GM12878 (cell line): ENCODE results near the gene MYO7B. TPM values are rescaled to one million over a fixed set of nuclear protein-coding genes. Genes with fewer than 3 reads are reported as not detected.

Experiments
- ATAC-seq: fragments of 200-7000 bp; cut with Tn5 transposase; 3 replicates; pipeline ENCODE4 v1.9.1; 2020; ENCODE audit warnings: mild to moderate bottlenecking, moderate library complexity
- BruUV-seq: library from RNA; stranded (reverse); fragments of 400-500 nt; replicated peaks from 2 replicates; lab custom pipeline; 2021; lab: Mats Ljungman, UMichigan
- CTCF ChIA-PET: fragments of 300-600 bp; sonication (Branson Sonifier 250); formaldehyde crosslinking; extraction: SDS; loops from one replicate; lab custom pipeline; 2021; ENCODE audit warnings: inconsistent platforms; lab: Yijun Ruan, JAX
- POLR2A ChIA-PET: fragments of 350-600 bp; formaldehyde crosslinking; extraction: SDS; loops from one replicate; lab custom pipeline; 2021; ENCODE audit warnings: inconsistent platforms; lab: Charles Lee
- RAD21 ChIA-PET: fragments of 300-600 bp; sonication (Branson Sonifier 250); formaldehyde crosslinking; loops from one replicate; lab custom pipeline; 2023; ENCODE audit warnings: antibody characterized with exemption; ENCODE audit not compliant: unreplicated experiment; lab: Charles Lee
- SMC1A ChIA-PET: fragments of 300-600 bp; sonication (Branson Sonifier 250); formaldehyde crosslinking; loops from one replicate; lab custom pipeline; 2023; ENCODE audit not compliant: unreplicated experiment, uncharacterized antibody; lab: Charles Lee
- DNase-seq: peaks from one replicate; pipeline ENCODE4 v3.0.0-alpha.2; 2011; ENCODE audit warnings: low read depth, low spot score
- FAIRE-seq: peaks from 3 replicates; lab custom pipeline; 2011; peaks lifted over from hg19 to GRCh38; lab: Jason Lieb, UNC
- H2AFZ ChIP-seq: 2 replicates; pipeline ENCODE4 v1.6.0; 2011; ENCODE audit warnings: low read depth, low read length, control low read depth; ENCODE audit not compliant: control insufficient read depth
- H3K27ac ChIP-seq: 2 replicates; pipeline ENCODE4 v1.5.1; 2011; ENCODE audit warnings: control low read depth; ENCODE audit not compliant: control insufficient read depth, insufficient read depth
- H3K27me3 ChIP-seq, 2 experiments: replicated peaks in 1 of 2; 2 replicates each; pipeline versions ENCODE4 v1.6.0 to v1.6.1; 2011; ENCODE audit warnings: low read length in 1 of 2; ENCODE audit not compliant: control insufficient read depth in 2 of 2, insufficient read depth in 2 of 2
- H3K36me3 ChIP-seq, 2 experiments: 2 replicates each; pipeline ENCODE4 v1.5.1; 2011; ENCODE audit warnings: low read length in 1 of 2; ENCODE audit not compliant: control insufficient read depth in 2 of 2, insufficient read depth in 2 of 2
- H3K4me1 ChIP-seq: 2 replicates; pipeline ENCODE4 v1.6.1; 2011; ENCODE audit warnings: mild to moderate bottlenecking, low read length, moderate library complexity, mixed read lengths; ENCODE audit not compliant: control insufficient read depth, insufficient read depth
- H3K4me2 ChIP-seq: 2 replicates; pipeline ENCODE4 v1.6.0; 2011; ENCODE audit warnings: control low read depth; ENCODE audit not compliant: control insufficient read depth, insufficient read depth
- H3K4me3 ChIP-seq: fragments of 200-600 bp; sonication (generic); 2 replicates; pipeline ENCODE4 v1.5.1; 2016
- H3K79me2 ChIP-seq: 2 replicates; pipeline ENCODE4 v1.6.0; 2011; ENCODE audit warnings: low read length; ENCODE audit not compliant: control insufficient read depth, insufficient read depth
- H3K9ac ChIP-seq: 2 replicates; pipeline ENCODE4 v1.8.0; 2011; ENCODE audit warnings: low read length, control low read depth, mixed read lengths; ENCODE audit not compliant: control insufficient read depth, insufficient read depth
- H3K9me3 ChIP-seq: replicated peaks from 3 replicates; pipeline ENCODE4 v1.5.1; 2011; ENCODE audit warnings: mild to moderate bottlenecking, low read length; ENCODE audit not compliant: control insufficient read depth, insufficient read depth
- H4K20me1 ChIP-seq: 2 replicates; pipeline ENCODE4 v1.6.0; 2011; ENCODE audit not compliant: control insufficient read depth, insufficient read depth
- BACH1 ChIP-seq: fragments of 450-650 bp; IDR thresholded peaks from 2 replicates; pipeline ENCODE4 v1.6.1; 2017; ENCODE audit warnings: mild to moderate bottlenecking, borderline replicate concordance
- CHD2 ChIP-seq: IDR thresholded peaks from 2 replicates; pipeline ENCODE4 v1.6.1; 2011; ENCODE audit warnings: low read depth, low read length, improper control_type of control experiment, borderline replicate concordance
- DPF2 ChIP-seq: fragments of 450-650 bp; IDR thresholded peaks from 2 replicates; pipeline ENCODE4 v1.6.1; 2017; ENCODE audit warnings: mild to moderate bottlenecking
- HDAC2 ChIP-seq: fragments of 200-600 bp; sonication (generic); IDR thresholded peaks from 2 replicates; pipeline ENCODE4 v1.6.1; 2017
- IKZF2 ChIP-seq, 2 experiments: fragments of 450-650 bp; IDR thresholded peaks; 2 replicates each; pipeline ENCODE4 v1.6.1; 2017; ENCODE audit warnings: mild to moderate bottlenecking in 2 of 2, moderate library complexity in 2 of 2
- IRF4 ChIP-seq: IDR thresholded peaks from 2 replicates; pipeline ENCODE4 v1.6.1; 2011; ENCODE audit warnings: low read depth, low read length
- JUND ChIP-seq: IDR thresholded peaks from 2 replicates; pipeline ENCODE4 v1.6.1; 2012; ENCODE audit warnings: low read depth, mild to moderate bottlenecking, low read length, improper control_type of control experiment, moderate library complexity
- KAT2A ChIP-seq: conservative IDR thresholded peaks from 2 replicates; pipeline ENCODE4 v1.6.1; 2011; ENCODE audit warnings: low read depth, low read length; ENCODE audit not compliant: control insufficient read depth
- MLLT1 ChIP-seq: fragments of 450-650 bp; IDR thresholded peaks from 2 replicates; pipeline ENCODE4 v1.6.1; 2016; ENCODE audit warnings: mild to moderate bottlenecking
- MXI1 ChIP-seq: fragments of 150-350 bp; IDR thresholded peaks from 2 replicates; pipeline ENCODE4 v1.6.1; 2011; ENCODE audit warnings: low read depth, mild to moderate bottlenecking, inconsistent platforms, low read length, improper control_type of control experiment
- NR2F1 ChIP-seq: fragments of 450-650 bp; conservative IDR thresholded peaks from 2 replicates; pipeline ENCODE4 v1.6.1; 2017; ENCODE audit warnings: mild to moderate bottlenecking
- PAX8 ChIP-seq: fragments of 450-650 bp; IDR thresholded peaks from 2 replicates; pipeline ENCODE4 v1.6.1; 2017; ENCODE audit warnings: mild to moderate bottlenecking, moderate library complexity
- RB1 ChIP-seq: fragments of 450-650 bp; formaldehyde crosslinking; IDR thresholded peaks from 2 replicates; pipeline ENCODE4 v1.6.1; 2017; ENCODE audit warnings: mild to moderate bottlenecking, borderline replicate concordance
- RELA ChIP-seq: fragments of 450-650 bp; IDR thresholded peaks from 2 replicates; pipeline ENCODE4 v1.8.0; 2014; ENCODE audit warnings: borderline replicate concordance; ENCODE audit not compliant: partially characterized antibody
- SPI1 ChIP-seq: IDR thresholded peaks from 2 replicates; pipeline ENCODE4 v1.6.1; 2011; ENCODE audit warnings: low read depth, mild to moderate bottlenecking, low read length, moderate library complexity, borderline replicate concordance; ENCODE audit not compliant: insufficient read depth
- ZNF217 ChIP-seq: fragments of 450-650 bp; IDR thresholded peaks from 2 replicates; pipeline ENCODE4 v1.6.1; 2017; ENCODE audit warnings: antibody characterized with exemption, mild to moderate bottlenecking
- ZNF24 ChIP-seq: fragments of 450-650 bp; IDR thresholded peaks from 2 replicates; pipeline ENCODE4 v1.6.1; 2017; ENCODE audit warnings: antibody characterized with exemption, mild to moderate bottlenecking
- WGBS: methylation state at CpG from one replicate; pipeline ENCODE4 v1.1.6; 2016; ENCODE audit warnings: low lambda C conversion rate; ENCODE audit not compliant: insufficient replicate concordance, insufficient coverage; ENCODE audit errors: missing lambda C conversion rate; 5-methylcytosine and 5-hydroxymethylcytosine counted together
- in situ Hi-C: fragments of 300-500 bp; cut with MboI; formaldehyde crosslinking; loops from 9 replicates; pipeline ENCODE4 v1.14.3; 2018; ENCODE audit warnings: mixed read lengths
- intact Hi-C: fragments of 100-400 bp; cut with micrococcal nuclease; formaldehyde crosslinking; loops from one replicate; pipeline ENCODE4 v1.14.2; 2022; ENCODE audit not compliant: unreplicated experiment
- polyA plus RNA-seq, 11 experiments: library from polyadenylated mRNA; depleted of rRNA in 4 of 11; unstranded in 6 of 11; stranded (reverse) in 5 of 11; fragments of >200 nt; fragmentation: Nextera tagmentation in 4 of 11; fragmentation: Illumina TruSeq in 1 of 11; extraction: Ambion mirVana in 4 of 11; extraction: Trizol in 1 of 11; gene quantifications; 1 replicate in 1 of 11; 2 replicates in 10 of 11; pipeline versions ENCODE4 v1.2.1 to v1.2.3, GENCODE V29; 2011 to 2016; ENCODE audit warnings: inconsistent platforms in 2 of 11, missing spikeins in 2 of 11, low read depth in 1 of 11
- total RNA-seq, 4 experiments: library from RNA; depleted of rRNA in 3 of 4; stranded (reverse); fragments of >200 nt in 3 of 4; fragmentation: Illumina TruSeq in 1 of 4; extraction: Trizol in 1 of 4; gene quantifications; 2 replicates each; pipeline versions ENCODE4 v1.2.1 to v1.2.3, GENCODE V29; 2013 to 2021
- TF ChIP-seq, protein P1 (sequence below): IDR thresholded peaks from 2 replicates; pipeline ENCODE4 v1.6.1; 2011; ENCODE audit warnings: borderline replicate concordance, low read depth, mild to moderate bottlenecking, moderate library complexity, mixed read lengths, low read length; ENCODE audit not compliant: insufficient read depth; ENCODE audit errors: extremely low read length
- TF ChIP-seq, protein P2 (sequence below): IDR thresholded peaks from 2 replicates; pipeline ENCODE4 v1.6.1; 2012; ENCODE audit warnings: low read length, inconsistent platforms
- TF ChIP-seq, protein P3 (sequence below): fragments of 450-650 bp; IDR thresholded peaks from 2 replicates; pipeline ENCODE4 v1.6.1; 2016; ENCODE audit warnings: mild to moderate bottlenecking

MYO7B gene
- total and polyA plus RNA-seq, 10 of the 15 experiments (the other 5 are each of a cell fraction or from before 2014, with no cell fraction given), result 0.08 to 4.8 (median 1.2) TPM

DNA sequence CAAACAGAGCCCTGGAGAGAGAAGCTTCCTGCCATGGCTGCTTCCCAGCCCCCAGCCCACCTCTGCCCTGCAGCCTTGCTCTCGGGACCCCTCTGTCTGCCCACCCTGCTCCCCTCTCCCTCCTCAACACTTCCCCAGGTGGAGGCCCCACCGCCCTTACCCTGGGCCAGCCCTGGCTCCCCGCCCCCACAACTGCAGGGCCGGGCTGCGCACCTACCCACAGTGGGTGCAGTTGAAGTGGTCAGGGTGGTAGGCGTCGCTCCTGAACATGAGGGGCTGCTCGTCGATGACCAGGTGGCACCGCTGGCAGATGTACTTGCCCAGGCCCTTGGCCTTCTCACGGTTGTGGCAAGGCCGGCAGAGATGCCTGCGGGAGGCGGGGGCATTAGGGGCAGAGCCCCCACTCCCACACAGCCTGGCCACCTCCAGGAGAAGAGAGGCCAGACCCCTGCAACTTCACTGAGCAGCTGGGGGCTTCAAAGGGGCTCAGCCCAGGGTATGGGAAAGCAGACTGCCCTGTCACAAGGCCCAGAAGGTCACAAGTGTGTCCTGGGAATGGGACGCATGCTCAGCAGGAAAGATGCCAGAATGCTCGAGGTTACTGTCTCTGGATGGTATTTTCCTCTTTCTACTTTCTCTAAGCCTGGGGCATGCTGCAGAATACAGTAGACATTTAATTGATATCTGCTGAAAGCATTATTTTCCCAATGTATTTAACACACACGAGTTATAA is 107.4 kb downstream of the MYO7B start:
- in situ Hi-C loops, result no loop called here
- Histone ChIP-seq H3K27ac (no peak overlapping the region), H4K20me1 (no peaks in the 10 kb centered on the region), H3K79me2 (no peaks in the 10 kb centered on the region), H3K4me2 (no peak overlapping the region), H2AFZ (no peak overlapping the region), H3K36me3 (no peaks in the 10 kb centered on the region), H3K27me3 (no peaks in the 10 kb centered on the region), H3K4me3 (no peak overlapping the region), H3K9ac (no peak overlapping the region), H3K4me1 (no peaks in the 10 kb centered on the region), H3K9me3 (no peaks in the 10 kb centered on the region)
- no peak for FAIRE-seq
- no TSS peak for BruUV-seq
- POLR2A ChIA-PET, result no interaction called here
- RAD21 ChIA-PET, result no interaction called here
- SMC1A ChIA-PET, result no interaction called here
- ATAC-seq, result no peak
- intact Hi-C loops, result no loop called here
- WGBS, result 63% methylated on average over 17 of the region's 17 CpGs
- CTCF ChIA-PET, result interaction anchor here (1.9 kb wide), 1 partner anchor 51 kb away, joined by 7 read pairs; no protein-coding TSS in a partner anchor
- DNase-seq, result no peak
- TF ChIP-seq, protein P1, sequence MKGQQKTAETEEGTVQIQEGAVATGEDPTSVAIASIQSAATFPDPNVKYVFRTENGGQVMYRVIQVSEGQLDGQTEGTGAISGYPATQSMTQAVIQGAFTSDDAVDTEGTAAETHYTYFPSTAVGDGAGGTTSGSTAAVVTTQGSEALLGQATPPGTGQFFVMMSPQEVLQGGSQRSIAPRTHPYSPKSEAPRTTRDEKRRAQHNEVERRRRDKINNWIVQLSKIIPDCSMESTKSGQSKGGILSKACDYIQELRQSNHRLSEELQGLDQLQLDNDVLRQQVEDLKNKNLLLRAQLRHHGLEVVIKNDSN, result no peak
- TF ChIP-seq PAX8, result no peak
- TF ChIP-seq RB1, result no peak
- TF ChIP-seq HDAC2, result no peak
- no peak for TF ChIP-seq DPF2
- TF ChIP-seq, protein P2, sequence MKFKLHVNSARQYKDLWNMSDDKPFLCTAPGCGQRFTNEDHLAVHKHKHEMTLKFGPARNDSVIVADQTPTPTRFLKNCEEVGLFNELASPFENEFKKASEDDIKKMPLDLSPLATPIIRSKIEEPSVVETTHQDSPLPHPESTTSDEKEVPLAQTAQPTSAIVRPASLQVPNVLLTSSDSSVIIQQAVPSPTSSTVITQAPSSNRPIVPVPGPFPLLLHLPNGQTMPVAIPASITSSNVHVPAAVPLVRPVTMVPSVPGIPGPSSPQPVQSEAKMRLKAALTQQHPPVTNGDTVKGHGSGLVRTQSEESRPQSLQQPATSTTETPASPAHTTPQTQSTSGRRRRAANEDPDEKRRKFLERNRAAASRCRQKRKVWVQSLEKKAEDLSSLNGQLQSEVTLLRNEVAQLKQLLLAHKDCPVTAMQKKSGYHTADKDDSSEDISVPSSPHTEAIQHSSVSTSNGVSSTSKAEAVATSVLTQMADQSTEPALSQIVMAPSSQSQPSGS, result no peak
- no peak for TF ChIP-seq NR2F1
- TF ChIP-seq ZNF217, result no peak
- TF ChIP-seq KAT2A, result no peak
- TF ChIP-seq JUND, result no peak
- no peak for TF ChIP-seq IRF4
- TF ChIP-seq SPI1, result no peak
- no peak for TF ChIP-seq IKZF2 (IDR thresholded peaks at IDR 0.05)
- TF ChIP-seq BACH1, result no peak
- no peak for TF ChIP-seq ZNF24
- TF ChIP-seq, protein P3, sequence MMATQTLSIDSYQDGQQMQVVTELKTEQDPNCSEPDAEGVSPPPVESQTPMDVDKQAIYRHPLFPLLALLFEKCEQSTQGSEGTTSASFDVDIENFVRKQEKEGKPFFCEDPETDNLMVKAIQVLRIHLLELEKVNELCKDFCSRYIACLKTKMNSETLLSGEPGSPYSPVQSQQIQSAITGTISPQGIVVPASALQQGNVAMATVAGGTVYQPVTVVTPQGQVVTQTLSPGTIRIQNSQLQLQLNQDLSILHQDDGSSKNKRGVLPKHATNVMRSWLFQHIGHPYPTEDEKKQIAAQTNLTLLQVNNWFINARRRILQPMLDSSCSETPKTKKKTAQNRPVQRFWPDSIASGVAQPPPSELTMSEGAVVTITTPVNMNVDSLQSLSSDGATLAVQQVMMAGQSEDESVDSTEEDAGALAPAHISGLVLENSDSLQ, result no peak
- TF ChIP-seq CHD2, result no peak
- no peak for TF ChIP-seq MXI1
- TF ChIP-seq MLLT1, result no peak
- no peak for TF ChIP-seq RELA
